Stimulated activated CD8-positive, alpha-beta memory T cell treated with anti-CD3 and anti-CD28 coated beads, Interleukin-12 subunit alpha, Interleukin-12 subunit beta, amount 100 ng/mL, for 24 hours (primary cell): ENCODE data around the gene MOB3A.

Experiments used
- DNase-seq: peaks from one replicate; pipeline ENCODE4 v3.0.0-alpha.2; 2020; ENCODE audit errors: extremely low read depth

MOB3A gene

DNA sequence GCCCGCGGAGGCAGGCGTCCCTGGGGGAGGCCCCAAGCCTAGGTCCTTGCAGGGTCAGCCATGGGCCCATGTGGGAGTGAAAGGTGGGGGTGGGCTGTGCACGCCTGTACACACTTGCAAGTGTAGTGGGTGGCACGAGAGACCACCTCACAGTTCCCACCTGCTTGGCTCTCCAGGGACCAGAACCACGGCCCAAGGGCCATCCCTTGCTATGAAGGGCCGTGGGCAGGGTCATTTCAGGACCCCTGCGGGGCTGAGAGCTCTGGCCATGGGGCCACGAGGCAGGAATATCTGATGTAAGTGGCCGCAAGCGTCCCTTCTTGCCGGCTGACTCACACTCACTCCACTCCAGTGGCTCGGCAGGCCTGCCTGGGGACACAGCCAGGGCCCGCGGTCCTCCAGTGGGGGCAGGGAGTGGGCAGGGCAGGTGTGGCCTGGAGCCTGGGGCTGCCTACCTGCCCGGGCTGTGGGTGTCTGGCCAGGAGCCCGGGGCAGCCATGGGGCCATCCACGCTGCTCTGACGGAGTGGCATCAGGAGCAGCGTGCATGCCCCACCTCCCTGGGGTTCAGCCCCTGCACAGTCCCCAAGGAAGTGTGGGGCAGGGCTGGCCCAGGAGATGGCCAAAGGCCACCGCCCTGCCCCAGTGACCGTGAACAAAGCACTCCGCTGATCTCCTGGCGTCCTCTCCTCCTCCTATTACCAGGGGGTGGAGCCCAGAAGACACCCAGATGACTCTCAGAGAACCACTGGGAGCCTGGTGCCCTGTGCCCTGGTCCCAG lies 36.5 kb downstream of the MOB3A start:
- no peak for DNase-seq

DNA sequence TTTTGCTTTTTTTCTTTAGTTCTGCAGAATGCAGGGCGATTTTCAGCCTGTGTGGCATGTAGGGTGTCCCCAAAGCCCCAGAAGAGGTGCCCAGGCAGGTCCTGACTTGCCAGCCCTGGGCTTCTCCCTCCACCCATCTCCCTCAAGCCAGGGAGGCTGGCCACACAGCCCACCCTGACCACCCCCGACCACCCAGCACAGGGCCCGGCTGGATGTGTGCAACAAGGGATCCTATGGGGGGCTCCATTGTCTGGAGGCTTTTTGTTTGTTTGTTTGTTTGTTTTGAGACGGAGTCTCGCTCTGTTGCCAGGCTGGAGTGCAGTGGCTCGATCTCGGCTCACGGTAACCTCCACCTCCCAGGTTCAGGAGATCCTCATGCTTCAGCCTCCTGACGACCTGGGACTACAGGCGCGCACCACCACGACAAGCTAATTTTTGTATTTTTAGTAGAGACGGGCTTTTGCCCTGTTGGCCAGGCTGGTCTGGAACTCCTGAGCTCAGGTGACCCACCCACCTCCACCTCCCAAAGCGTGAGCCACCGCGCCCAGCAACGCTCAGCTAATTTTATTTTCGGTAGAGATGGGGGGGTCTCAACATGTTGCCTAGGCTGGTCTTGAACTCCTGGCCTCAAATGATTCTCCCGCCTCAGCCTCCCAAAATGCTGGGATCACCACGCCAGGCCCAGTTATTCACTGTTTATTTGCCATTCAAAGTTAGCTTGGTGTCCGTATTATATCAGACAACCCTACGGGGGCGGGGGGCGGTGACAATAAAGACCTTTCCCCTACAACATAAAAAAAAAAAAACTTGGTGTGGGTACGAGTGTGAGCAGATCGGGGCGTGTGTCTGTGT lies 37.3 kb downstream of the MOB3A start:
- no peak for DNase-seq

- DNase-seq = no peak
Observed at GRCh38 chr19:2057484-2058469, 38.3 kb downstream of the MOB3A start.

DNA sequence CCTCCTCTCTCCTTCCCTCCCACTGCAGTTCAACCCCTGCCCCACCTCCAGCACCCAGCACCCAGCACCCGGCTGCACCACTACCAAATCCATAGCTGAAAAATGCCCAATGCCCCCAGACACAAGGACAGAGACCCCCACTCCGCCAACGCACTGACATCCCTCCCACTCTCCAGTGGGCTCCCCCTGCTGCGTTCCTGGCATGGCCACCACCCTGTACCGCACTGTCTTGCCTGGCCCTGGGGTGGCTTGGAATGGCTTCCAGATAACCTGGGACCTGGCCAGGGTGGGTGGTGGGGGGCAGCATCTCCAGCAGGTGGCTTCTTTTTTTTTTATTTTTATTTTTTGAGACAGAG lies 39.3 kb downstream of the MOB3A start:
- DNase-seq = no peak

DNA sequence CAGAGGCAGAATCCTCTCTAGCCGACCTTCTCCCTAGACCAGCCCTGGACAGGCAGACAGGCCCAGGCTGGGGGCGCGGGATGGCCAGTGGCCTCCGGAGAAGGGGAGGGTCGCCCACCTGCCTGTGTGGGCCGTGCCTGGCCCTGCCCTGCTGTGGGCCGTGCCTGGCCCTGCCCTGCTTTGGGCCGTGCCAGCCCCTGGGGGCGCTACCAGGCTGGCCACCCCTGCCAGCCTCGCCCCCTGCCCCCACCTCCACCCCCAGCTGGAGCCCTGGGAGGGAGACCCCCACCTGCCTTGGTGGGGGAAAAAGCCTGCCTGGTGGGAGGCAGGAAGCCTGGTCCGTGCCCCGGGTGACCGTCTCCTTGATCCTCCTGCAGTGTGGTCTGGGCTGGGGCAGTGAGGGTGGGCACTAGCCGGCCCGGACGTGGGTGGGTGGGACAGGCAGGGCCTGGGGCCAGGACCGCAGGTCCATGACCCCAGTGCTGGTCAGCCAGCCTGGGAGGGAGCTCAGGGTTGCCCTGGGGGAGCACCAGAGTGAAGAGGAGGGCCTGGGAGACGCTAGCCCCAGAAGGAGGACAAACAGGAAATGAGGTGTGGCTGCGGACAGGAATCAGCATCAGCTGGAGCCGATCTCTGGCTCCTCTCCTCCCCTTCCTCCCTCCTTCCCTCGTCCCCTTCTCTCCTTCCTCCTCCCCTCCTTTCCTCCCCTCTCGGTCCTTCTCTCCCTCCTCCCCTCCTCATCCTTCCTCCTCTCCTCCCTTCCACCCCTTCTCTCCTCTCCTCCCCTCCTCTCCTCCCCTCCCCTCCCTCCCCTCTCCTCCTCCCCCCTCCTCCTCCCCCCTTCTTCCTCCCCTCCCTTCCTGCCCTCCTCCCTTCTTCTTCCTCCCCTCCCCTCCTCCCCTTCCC lies 39.9 kb downstream of the MOB3A start:
- DNase-seq = no peak

GRCh38 chr19:2054763-2055162 lies 41.4 kb downstream of the MOB3A start:
- DNase-seq = no peak

DNA sequence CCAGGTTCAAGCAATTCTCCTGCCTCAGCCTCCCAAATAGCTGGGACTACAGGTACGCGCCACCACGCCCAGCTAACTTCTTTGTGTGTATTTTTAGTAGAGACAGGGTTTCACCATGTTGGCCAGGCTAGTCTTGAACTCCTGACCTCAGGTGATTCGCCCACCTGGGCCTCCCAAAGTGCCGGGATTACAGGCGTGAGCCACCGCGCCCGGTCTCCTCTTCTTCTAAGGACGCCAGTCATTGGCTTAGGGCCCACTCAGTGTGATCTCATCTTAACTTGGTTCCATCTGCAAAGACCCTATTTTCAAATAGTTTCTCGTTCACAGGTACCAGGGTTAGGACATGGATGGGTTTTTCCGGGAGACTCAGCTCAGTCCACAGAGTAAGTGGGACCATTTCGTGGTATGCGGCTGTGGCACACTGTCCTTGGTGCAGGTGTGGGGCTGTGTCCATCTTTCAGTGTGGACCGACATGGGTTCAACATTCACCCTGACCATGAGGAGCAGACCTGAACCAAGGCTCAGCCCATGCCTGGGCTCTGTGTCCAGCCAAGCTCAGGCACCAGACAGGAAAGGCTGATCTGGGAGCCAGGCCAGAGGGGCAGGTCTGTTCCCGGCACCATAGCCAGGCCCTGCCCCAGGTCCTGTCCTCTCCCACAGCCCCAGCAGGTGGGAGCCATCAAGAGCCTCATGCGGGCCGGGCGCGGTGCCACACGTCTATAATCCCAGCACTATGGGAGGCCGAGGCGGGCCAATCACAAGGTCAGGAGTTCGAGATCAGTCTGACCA lies 42.3 kb downstream of the MOB3A start:
- no peak for DNase-seq

DNA sequence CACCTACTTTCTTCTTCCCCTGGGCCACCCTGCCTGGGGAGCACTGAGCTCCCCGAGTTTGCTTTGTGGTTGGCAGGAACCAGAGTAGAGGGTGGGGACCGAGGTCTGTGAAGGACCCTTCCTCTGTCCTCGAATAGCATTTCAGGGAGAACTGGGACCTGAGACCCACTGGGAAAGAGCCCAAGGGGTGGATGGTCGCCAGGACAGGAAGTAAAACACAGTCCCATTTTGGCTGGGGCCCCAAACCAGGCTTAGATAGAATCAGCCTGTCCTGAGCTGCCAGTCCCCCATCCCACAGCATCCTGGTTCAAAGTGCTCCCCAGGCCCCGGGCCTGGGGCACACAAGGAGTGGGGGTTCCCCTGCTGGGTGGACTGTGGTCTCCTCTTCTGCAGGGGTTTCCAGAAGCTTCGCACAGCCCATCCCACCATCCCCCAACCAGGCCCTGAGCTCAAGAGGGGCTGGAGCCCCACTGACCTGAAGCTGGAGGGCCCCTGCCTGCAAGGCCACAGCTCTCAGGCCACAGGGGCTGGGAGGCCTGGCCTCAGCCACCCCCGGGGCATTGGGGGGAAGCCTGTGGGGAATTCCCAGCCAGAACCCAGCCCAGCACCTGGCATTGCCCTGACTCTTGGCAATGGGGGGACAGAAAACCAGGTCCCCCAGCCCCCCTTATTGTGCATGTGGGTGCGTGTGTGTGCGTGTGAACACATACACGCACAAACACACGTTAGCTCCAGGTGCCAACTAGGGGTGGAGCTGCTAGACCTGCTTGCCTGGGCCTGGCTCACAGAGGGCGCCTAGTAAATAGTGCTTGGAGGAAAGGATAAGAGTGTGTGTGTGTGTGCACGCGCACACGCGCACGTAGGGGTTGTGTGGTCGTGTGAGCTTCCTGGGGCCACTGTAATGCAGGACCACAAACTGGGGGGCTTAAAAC lies 44.1 kb downstream of the MOB3A start:
- no peak for DNase-seq

- DNase-seq = peak; percentile 83
Observed at GRCh38 chr19:2050991-2051772, 44.9 kb downstream of the MOB3A start, which contains the start of gene MKNK2. TSS of gene MKNK2 (minus strand) at chr19:2051244. CDS start at chr19:2050851, 393 bp downstream.

GRCh38 chr19:2050349-2050990 lies 45.7 kb downstream of the MOB3A start:
- DNase-seq = no peak

DNA sequence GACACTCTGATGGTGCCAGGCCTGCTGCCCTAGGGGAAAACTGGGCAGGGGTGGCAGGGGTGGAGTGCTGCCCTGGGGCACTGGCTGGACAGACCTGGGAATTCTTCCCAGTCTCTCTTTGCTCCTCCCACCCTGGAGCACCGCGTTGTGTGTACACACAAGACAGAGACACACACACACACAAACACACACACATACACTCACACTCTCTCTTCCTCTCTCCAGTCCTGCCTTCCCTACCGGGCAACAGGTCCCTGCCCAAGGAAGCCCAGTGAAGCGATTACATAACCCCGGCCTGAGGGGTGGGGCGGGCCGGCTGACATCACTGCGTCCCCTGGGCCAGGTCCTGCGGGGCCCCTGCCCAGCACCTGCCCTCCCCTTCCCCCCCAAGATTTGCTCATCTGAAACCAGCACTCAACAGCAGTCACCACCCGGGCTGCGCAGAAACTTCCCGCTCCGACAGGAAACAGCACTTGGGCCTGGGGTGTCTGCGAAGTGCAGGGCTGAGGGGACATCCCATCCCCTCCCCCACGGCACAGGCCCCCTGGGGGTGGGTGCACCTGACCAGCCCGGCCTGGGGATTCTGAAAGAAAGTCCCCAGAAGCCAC lies 46.3 kb downstream of the MOB3A start:
- DNase-seq = no peak

- DNase-seq = no peak
Observed at GRCh38 chr19:2048959-2049740, 47.0 kb downstream of the MOB3A start.

- no peak for DNase-seq
Observed at GRCh38 chr19:2048104-2048958, 47.8 kb downstream of the MOB3A start.

GRCh38 chr19:2047449-2048103 lies 48.5 kb downstream of the MOB3A start:
- DNase-seq = no peak

- no peak for DNase-seq
Observed at GRCh38 chr19:2047076-2047448, 49.1 kb downstream of the MOB3A start.
